RKO (cell line): Measurements from ENCODE around the gene CDC14C.
A peak's percentile ranks its signal among the peaks of the same experiment; 100 is the strongest.
"Not testable (repeated sequence)": the region's sequence is repeated elsewhere in the genome, so short reads cannot be mapped to it uniquely, and the experiment has no call there.

ENCODE experiments used
- DNase-seq: peaks from one replicate; pipeline ENCODE4 v3.0.0-alpha.2; 2016; ENCODE audit warnings: low spot score

Gene CDC14C

GRCh38 chr7:48924433-48924832 lies at the start of gene CDC14C:
Gene CDC14C (plus strand): TSS chr7:48924547. CDS start chr7:48924673, 126 bp downstream.
- DNase-seq: no peak

- peak; percentile 69 for DNase-seq
Measured at GRCh38 chr7:48875045-48875916, 49.1 kb upstream of the CDC14C start.

GRCh38 chr7:48876087-48876486 lies 48.3 kb upstream of the CDC14C start:
- no peak for DNase-seq

- DNase-seq: no peak
Measured at GRCh38 chr7:48880851-48881250, 43.5 kb upstream of the CDC14C start.

- DNase-seq: peak; percentile 19
Measured at GRCh38 chr7:48887500-48887899, 36.8 kb upstream of the CDC14C start.

- DNase-seq: no peak
Measured at GRCh38 chr7:48894574-48894973, 29.8 kb upstream of the CDC14C start.

GRCh38 chr7:48899932-48900331 lies 24.4 kb upstream of the CDC14C start:
- no peak for DNase-seq

GRCh38 chr7:48901966-48902365 lies 22.4 kb upstream of the CDC14C start:
- DNase-seq: no peak

GRCh38 chr7:48904975-48905374 lies 19.4 kb upstream of the CDC14C start:
- no peak for DNase-seq

GRCh38 chr7:48905686-48906085 lies 18.7 kb upstream of the CDC14C start:
- not testable (repeated sequence) for DNase-seq

GRCh38 chr7:48909887-48910286 lies 14.5 kb upstream of the CDC14C start:
- not testable (repeated sequence) for DNase-seq

GRCh38 chr7:48931481-48931880 lies 7.1 kb downstream of the CDC14C start:
- DNase-seq: no peak

GRCh38 chr7:48932126-48932910 lies 8.0 kb downstream of the CDC14C start:
- no peak for DNase-seq

GRCh38 chr7:48933549-48934085 lies 9.3 kb downstream of the CDC14C start:
- no peak for DNase-seq

GRCh38 chr7:48938539-48939295 lies 14.4 kb downstream of the CDC14C start:
- peak; percentile 47 for DNase-seq

GRCh38 chr7:48943279-48943990 lies 19.1 kb downstream of the CDC14C start:
- no peak for DNase-seq

- DNase-seq: no peak
Measured at GRCh38 chr7:48955916-48956315, 31.6 kb downstream of the CDC14C start.

- no peak for DNase-seq
Measured at GRCh38 chr7:48959676-48960075, 35.3 kb downstream of the CDC14C start.

- no peak for DNase-seq
Measured at GRCh38 chr7:48962821-48963505, 38.6 kb downstream of the CDC14C start.

- no peak for DNase-seq
Measured at GRCh38 chr7:48964074-48964473, 39.7 kb downstream of the CDC14C start.

GRCh38 chr7:48971173-48971572 lies 46.8 kb downstream of the CDC14C start:
- DNase-seq: no peak
